ENCODE data around the gene MIS18BP1.
"Not testable (repeated sequence)": the region's sequence is repeated elsewhere in the genome, so short reads cannot be mapped to it uniquely, and the experiment has no call there.

MIS18BP1 gene

DNA sequence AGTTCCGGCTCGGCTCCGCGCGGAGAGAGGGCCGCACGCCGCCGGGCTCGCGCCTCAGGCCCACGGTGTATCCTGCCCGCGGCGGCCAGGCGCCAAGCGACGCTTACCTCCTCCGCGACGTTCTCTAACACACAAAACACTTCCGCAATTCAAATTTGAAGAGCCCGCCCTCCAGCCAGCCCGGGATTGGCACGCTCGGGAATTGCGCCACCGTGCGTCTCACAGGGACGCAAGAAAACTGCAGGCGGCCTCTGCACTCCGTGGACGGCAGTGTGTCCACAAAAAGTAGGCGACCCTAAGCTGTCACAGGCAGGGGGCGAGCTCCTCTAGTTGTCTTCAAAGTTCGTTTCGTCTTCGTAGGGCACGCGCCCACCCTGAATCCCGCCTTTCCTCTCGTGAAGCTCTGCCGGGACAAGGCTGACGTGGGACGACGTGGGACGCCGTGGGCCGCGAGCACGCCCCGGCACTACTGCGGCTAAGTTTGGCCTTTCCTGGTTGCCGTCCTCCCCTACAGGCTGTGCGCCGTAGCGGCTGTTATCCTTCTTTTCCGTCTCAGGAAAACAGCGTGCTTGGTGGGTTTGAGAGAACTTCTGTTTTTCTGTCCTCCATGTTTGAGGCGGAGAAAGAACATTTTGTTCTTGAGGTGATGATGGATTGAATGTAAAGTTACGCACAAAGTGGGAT lies at the start of gene MIS18BP1:
Gene MIS18BP1, minus strand, starts transcription at position 133 of the 684 bp plus-strand sequence. CDS start 5,916 bp downstream, outside the sequence.
- peak; percentile 94 for DNase-seq

DNA sequence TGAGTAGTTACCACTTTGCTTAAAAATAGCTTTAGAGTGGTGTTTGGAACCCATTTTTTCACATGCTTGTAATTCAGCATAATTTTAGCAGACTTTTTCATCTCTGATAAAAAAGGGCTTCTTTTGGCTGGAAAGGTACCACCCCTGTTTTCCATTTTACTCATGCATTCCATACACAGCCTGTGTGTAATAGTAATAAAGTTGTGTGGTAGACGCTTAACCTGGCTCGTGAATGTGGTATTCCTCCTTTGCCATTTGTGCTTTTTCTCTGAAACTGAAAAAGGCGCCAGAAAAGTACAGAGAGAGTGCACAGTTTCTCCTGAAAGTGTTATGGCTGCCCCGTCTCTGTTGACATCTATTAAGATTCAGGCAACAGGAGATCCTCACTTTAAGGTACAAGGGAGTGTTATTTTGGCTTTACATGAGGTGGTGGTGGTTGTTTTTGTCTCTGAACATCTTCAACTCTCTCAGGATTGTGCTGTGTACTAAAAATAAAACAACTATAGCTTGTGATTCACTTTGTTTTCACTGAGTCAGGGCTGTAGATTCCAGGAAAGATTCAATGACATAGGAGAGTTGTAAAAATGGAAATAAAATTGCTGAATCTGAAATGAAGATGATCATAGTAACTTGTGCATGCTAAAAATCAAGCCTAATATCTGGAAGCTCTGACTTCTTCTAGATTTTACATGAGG lies 45.6 kb upstream of the MIS18BP1 start:
- DNase-seq, result no peak

DNA sequence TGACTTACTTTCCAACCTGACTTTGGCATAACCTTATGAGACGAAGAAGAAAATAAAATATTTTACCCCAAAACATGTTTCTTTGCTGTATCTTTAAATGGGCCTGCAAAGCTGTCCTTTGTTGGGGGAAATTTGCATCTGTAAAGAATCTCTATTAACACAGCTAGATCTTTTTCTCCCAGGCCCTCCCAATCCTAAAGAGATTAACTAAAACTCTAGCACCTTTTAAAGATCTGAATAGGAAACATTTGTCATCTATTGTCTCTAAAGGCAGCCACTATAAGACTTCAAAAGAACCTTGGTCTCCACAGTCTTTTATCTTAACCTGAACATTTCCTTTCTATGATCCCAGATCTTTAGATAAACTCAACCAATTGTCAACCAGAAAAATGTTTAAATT lies 41.8 kb upstream of the MIS18BP1 start:
- not testable (repeated sequence) for DNase-seq

DNA sequence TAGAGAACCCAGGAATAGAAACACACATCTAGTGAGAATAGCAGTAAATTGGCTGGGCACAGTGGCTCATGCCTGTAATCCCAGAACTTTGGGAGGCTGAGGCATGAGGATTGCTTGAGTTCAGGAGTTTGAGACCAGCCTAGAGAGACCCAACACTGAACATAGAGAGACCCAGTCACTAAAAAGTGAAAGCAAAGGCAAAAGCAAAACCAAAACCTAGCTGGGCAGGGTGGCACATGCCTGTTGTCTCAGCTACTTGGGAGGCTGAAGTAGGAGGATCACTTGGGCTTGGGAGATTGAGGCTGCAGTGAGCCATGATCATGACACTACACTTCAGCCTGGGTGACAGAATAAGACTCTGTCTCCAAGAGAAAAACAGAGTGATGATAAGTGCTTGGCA lies 37.5 kb upstream of the MIS18BP1 start:
- no peak for DNase-seq

DNA sequence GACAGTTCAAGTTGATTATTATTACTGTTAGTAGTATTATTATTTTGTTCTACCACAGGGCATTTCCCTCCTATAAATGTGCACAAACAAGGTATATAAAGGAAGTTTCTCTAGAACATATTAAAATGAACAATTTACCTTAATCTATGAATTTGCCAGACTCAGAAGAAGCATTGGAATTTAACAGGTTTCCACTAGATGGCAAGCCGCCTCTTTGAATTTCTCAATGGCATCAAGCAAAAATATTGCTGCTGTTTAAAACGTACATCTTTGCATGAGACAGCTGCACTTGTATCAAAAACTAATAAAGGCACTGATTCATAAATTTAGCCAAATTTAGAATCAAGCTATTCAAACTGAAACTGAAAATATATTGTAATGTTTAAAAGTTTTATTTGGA lies 34.6 kb upstream of the MIS18BP1 start:
- no peak for DNase-seq

DNA sequence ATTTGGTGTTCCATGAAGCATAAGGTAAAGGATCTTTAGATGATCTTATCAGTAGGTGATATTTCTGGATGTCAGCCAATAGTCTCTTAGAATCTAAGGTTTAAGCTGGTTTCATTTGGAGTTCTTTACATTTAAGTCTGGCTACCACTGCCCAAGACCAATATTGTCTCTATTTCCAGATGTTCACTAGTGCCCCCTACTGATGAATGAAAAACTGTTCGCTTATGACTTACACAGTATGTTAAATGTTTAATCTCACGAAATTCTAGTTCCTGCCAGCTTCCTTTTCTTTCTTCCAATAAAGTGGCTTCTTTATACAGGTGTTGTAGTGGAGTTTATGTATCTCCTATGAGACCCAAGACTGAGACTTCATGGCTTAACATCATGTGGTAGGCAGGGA lies 31.8 kb upstream of the MIS18BP1 start:
- no peak for DNase-seq

DNA sequence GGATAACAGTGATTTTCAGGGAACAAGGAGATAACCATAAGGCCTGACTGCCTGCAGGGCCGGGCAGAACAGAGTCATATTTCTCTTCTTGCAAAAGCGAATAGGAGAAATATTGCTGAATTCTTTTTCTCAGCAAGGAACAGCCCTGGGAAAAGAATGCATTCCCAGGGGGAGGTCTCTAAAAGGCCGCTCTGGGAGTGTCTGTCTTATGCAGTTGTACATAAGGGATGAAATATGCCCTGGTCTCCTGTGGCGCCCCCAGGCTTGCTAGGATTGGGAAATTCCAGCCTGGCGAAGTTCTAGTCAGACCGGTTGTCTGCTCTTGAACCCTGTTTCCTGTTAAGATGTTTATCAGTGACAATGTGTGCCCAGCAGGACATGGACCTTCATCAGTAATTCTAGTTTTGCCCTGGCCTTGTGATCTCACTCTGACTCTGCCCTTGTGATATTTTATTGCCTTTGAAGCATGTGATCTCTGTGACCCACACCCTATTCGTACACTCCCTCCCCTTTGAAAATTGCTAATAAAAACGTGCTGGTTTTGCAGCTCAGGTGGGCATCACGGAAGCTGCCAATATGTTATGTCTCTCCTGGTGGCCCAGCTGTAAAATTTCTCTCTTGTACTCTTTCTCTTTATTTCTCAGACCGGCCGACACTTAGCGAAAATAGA lies 28.9 kb upstream of the MIS18BP1 start:
- not testable (repeated sequence) for DNase-seq

DNA sequence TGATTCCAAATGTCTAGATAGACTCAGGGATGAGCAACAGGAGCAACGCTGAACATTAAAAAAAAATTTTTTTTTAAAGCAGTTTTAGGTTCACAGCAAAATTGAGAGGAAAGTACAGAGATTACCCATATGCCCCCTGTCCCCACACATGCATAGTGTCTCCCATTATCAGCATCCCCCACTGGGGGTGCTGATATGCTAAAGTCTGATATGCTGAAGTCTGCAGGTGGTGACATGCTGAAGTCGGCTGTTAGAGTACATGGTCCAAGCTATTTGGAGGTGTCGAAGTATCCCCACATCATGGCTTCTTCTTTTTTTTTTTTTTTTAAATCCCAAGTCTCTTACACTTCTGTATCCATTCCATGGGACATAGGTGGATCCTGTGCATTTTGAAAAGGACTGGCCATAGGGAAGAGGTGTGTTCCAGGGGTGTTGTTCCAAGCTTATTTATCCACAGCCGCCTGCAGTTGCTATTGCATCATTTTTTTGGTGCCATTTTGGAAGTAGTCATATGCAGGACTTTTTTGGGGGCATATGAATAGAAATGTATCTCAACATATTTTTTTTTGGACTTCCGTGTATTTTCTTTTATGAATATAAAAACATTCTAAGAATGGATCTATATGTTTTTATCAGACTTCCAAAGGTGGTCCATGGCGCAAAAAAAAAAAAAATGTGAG lies 19.0 kb upstream of the MIS18BP1 start:
- no peak for DNase-seq

DNA sequence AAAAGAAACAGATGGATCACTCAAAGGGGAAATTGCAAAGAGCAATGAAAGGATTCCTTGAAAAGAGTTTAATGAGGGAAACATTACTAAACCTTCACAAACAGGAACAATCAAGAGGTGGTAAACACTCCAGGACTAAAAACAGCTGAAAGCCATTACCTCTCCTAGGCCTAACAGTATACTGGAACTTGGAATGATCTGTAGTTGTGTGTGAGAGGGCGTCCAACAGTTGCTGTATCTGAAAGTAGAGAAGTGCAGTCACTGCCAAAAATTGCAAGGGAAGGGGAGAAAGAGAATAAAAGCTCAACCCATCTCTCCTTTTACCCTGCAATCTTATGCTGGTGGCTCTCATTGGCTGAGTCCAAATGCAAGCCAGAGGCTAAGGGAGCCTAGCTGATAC lies 17.0 kb upstream of the MIS18BP1 start:
- no peak for DNase-seq

DNA sequence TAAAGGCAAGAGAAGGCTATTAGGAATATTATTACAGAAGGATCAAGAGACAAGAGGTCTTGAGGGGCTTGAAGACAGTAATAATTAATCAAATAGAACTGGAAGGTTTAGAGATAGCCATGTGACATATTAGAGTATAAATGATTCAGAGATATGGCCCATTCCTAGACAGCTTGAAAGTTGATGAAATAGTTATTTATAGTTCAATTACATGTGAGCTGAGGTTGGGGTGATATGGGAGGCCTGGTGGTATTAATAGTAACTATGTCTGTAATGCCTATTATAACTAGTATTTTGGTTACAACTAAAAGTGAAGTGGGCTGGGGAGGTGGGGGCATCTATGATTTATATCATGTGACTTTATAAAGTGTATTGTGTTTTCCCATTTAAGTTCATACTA lies 14.1 kb upstream of the MIS18BP1 start:
- no peak for DNase-seq

DNA sequence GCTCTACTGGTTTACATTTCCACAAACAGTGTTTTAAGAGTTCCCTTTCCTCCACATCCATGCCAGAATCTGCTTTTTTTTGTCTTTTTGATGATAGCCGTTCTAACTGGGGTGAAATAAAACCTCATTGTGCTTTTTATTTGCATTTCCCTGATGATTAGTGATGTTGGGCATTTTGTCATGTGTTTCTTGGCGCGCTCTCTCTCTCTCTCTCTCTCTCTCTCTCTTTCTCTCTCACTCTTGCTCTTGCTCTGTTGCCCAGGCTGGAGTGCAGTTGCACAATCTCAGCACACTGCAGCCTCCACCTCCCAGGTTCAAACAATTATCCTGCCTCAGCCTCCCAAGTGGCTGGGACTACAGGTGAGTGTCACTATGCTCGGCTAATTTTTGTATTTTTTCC lies 9.6 kb upstream of the MIS18BP1 start:
- no peak for DNase-seq

DNA sequence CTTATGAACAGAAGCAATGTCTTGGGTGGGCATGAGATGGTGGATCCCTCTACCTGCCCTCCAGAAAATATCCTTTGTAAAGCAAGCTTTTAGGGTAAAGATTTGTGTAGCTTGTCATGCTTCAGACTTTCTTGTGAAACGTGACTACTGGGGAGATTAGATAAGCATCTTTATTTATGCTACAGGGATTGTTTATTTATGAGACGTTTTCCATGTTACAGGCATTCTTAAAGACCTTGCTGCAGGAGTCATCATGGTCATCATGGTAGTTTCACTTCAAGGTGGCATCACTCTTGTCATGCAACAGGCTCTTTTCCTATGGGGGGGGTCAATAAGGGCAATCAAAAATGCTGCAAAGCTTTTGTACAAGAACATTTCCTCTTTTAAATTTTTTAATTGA lies 8.2 kb upstream of the MIS18BP1 start:
- DNase-seq, result no peak

DNA sequence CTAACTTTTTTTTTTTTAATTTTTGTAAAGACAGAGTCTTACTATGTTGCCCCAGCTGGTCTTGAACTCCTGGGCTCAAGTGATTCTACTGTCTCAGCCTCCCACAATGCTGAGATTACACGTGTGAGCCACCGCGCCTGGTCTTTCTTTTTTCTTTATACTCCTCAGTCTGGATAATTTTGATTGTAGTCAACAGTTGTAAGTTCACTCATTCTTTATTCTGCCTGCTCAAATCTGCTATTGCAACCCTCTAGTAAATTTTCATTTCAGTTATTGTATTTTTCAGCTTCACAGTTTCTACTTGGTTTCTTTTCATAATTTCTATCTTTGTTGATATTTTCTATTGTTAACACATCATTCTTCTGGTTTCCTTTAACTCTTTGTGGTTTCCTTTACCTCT lies 5.8 kb upstream of the MIS18BP1 start:
- DNase-seq, result no peak

DNA sequence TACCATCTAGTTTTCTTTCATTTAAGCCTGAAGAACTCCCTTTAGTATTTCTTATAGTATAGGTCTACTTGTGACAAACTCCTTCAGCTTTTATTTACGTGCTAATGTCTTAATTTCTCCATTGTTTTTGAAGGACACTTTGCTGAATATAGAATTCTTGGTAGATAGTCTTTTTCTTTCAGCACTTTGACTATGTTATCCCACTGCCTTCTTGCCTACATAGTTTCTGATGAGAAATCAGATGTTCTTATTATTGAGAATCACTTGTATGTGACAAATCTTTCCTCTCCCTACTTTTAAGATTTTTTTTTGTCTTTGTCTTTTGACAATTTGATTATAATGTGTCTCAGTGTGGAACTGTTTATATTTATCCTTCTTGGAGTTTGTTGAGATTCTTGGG lies 5.1 kb upstream of the MIS18BP1 start:
- DNase-seq, result no peak

DNA sequence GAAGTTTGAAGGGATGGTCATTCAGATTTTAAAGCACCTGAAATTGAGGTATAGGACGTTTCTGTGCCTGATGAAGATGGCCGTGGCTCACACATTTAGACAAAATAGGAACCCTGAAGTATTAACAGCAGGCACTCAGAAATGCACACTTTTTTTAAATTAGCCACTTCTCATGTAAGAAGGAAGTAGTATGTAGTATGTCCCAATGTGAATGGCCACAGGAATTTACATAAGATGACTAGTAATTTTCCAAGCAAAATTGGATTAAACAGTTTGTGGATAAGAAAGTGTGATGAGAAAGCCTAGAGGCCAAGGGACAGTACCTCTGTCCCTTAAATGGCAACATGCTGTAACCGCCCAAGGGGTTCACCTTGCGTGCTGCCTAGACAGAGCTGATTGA lies 1.8 kb upstream of the MIS18BP1 start:
- DNase-seq, result no peak

DNA sequence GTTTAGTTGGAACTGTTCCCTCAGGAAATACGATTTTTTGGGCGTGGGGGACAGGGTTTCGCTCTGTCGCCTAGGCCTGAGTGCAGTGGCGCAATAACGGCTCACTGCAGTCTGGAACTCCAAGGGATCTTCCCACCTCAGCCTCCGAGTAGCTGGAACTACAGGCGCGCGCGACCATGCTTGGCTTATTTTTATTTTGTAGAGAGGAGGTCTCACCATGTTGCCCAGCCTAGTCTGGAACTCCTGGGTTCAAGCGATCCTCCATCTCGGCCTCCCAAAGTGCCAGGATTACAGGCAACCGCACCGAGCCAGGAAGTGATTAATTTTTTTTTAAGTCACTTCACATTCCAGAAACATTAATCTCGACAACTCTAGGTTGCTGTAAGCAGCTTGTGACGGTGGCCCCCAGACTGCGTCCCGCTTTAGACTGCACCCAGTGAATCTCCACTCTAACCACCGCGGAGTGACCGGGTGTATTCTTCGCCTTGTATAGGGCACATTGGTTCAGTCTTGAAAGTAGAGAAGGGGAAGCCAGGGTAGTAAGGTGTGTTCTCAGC lies 830 bp upstream of the MIS18BP1 start:
- DNase-seq, result peak; percentile 31

DNA sequence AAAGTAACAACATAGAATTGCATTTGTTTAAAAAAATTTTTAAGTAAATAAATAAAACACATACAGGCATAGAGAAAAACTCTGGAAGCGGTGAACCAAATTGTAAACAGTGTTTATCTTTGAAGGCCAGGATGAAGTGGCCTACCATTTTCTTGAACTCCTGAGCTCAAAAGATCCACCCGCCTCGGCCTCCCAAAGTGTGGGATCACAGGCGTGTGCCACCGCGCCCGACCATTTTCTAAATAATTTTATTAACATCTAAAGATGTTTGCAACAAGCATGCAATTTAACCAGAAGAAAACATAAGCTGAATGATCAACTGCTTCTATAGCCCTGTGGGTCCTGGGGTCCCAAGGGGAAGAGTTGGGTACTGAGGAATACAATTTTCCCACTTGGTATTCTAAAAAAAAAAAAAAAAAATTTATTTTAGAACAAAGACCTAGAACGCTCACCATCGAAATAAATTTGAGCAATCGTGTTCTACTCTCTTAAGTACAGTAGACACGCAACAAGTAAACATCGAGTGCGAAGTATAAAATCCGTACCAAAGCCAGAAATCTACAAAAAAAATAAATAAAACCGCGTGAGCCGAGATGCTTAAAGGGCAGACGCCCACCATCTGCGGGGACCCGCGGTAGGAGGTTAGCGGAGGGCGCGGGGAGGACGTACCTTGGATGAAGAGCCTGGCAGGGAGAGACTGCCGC lies 484 bp downstream of the MIS18BP1 start:
- peak; percentile 51 for DNase-seq

DNA sequence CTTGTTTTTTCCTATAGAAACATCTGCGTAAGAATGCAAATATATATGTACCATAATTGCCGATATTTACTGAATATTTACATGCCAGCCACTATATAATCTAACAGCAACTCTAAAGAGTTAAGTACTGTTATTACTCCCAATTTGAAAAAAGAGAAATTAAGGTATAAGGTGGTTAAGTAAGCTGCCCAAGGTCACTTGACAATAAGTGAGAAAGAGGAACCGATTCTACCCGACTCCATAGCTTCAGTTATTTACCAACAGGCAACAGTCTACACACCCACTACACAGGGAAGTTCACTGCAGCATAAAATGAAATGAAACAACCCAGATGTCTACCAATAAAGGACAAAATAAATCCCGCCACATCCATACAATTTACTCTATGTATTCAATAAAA lies 1.1 kb downstream of the MIS18BP1 start:
- DNase-seq, result no peak

DNA sequence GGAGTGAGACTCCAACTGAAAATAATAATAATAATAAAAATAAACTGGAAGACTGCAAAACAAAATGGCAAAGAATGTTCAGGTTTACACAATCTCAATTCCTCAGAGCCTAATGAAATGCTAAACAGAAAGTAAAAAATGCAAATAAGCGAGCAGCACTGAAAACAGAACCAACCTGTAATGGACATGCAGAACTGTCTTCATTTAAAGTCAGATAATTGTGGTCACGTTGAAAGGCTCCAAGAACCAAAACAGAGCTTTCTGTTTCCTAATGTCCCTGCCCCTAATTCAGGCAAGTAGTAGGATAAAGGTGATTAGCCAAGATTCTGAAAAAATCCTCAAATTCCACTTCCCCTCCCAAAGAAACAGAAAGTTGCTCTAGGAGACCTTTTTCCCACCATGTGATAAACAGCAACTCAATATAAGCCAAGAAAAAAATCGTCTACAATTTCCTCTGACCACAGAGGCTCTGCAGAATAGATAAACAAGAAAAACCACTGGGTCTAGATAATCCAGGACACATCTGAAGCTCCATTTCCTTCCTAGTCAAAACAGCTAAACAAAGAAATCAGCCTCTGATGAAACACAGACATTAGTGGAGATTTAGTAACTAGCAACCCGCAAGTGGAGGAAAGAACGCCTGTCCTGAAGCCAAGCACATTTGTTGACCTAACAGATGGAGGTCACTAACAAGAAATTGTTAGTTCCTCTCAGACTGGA lies 3.0 kb downstream of the MIS18BP1 start:
- DNase-seq, result no peak

DNA sequence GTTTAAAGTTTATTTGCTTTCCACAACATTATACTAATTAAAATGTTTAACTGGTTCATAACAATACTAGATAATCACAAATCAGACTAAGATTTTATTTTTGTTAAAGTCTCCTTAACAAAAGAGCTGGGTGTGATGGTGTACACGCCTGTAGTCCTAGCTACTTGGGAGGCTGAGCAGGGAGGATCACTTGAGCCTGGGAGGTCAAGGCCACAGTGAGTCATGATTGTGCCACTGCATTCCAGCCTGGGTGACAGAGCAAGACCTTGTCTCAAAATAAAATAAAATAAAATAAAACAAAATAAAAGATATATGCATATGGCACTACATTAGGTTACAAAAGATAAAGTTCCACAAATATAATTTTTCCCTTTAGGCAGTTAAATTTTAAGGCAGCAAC lies 5.6 kb downstream of the MIS18BP1 start:
- no peak for DNase-seq

DNA sequence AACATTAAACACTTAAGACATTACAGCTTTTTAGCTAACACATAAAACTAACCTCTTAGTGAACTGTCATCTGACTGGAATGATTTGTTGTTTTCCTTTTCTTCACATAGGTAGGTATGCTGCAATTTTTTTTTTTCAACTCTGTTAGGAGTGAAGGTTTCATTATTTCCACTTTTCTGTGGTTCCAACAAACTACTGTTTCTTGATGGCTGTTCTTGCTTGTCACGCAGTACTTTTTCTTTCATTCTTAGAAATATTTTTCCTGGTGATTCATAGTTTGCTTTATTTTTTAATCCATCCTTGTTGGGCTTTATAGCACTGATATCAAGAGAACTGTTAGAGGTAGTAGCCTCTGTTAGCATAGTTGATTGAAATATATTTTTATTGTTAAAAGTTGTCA lies 6.3 kb downstream of the MIS18BP1 start:
- DNase-seq, result no peak

DNA sequence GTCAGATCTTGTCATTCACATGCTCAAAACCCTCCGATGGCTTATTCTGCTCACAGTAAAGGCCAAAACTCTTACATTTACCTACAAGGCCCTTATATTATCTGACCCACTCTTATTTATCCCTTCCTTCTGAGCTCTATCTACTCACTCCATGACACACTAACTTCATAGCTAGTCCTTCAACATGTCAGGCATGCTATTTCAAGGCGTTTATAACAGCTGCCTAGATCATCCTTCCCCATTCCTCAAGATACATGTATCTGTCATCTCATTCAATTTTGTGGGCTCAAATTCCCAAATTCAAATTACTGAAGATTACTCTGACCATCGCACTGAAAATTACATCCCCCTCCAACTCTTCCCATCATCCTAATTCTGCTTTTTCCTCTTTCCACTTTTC lies 6.9 kb downstream of the MIS18BP1 start:
- no peak for DNase-seq

All from stimulated activated CD8-positive, alpha-beta memory T cell treated with anti-CD3 and anti-CD28 coated beads, Interleukin-4, amount 100 ng/mL, for 48 hours (primary cell).